Fibroblast of villous mesenchyme (primary cell): ENCODE data around the gene MED19. TPM values are rescaled to one million over a fixed set of nuclear protein-coding genes. Genes with fewer than 3 reads are reported as not detected.
A peak's percentile ranks its signal among the peaks of the same experiment; 100 is the strongest.
"Not testable (repeated sequence)": the region's sequence is repeated elsewhere in the genome, so short reads cannot be mapped to it uniquely, and the experiment has no call there.

Experiments used
- DNase-seq: peaks from one replicate; pipeline ENCODE4 v3.0.0-alpha.2; 2010; ENCODE audit warnings: low read depth
- H3K4me3 ChIP-seq: 2 replicates; pipeline ENCODE4 v1.5.1; 2011; ENCODE audit warnings: low read depth, mild to moderate bottlenecking, low read length
- CTCF ChIP-seq: IDR thresholded peaks from 2 replicates; pipeline ENCODE4 v1.5.1; 2012; ENCODE audit warnings: low read depth, mild to moderate bottlenecking, low read length; ENCODE audit not compliant: insufficient read depth
- total RNA-seq: library from RNA; depleted of rRNA; stranded (reverse); fragments of >200 nt; gene quantifications from 2 replicates; pipeline ENCODE4 v1.2.3, GENCODE V29; 2012

MED19 gene
- total RNA-seq, 1 donor: 11.2 TPM

- no peak for TF ChIP-seq CTCF
- no peak for DNase-seq
- no peak overlapping the region for H3K4me3 ChIP-seq
Measured at GRCh38 chr11:57729479-57729878, 17.5 kb upstream of the MED19 start.

- DNase-seq: no peak
- H3K4me3 ChIP-seq: no peak overlapping the region
- no peak for TF ChIP-seq CTCF
Measured at GRCh38 chr11:57728829-57729228, 16.8 kb upstream of the MED19 start.

GRCh38 chr11:57727185-57727584 is 15.2 kb upstream of the MED19 start:
- no peak for DNase-seq
- H3K4me3 ChIP-seq: no peak overlapping the region
- TF ChIP-seq CTCF: no peak

GRCh38 chr11:57716726-57717125 is 4.7 kb upstream of the MED19 start:
- H3K4me3 ChIP-seq, DNase-seq: not testable (repeated sequence)

GRCh38 chr11:57713835-57714234 is 1.8 kb upstream of the MED19 start:
- H3K4me3 ChIP-seq: peak overlapping the region; percentile 97
- no peak for TF ChIP-seq CTCF
- DNase-seq: no peak

- peak within 1 kb of the TSS; percentile 97 for H3K4me3 ChIP-seq
- DNase-seq: peak; percentile 100
- TF ChIP-seq CTCF: no peak
Measured at GRCh38 chr11:57712256-57713150, 488 bp upstream of the MED19 start, which contains the start of gene TMX2. Gene TMX2, plus strand, starts transcription at chr11:57712593. Its CDS starts 26 bp downstream, at chr11:57712619.

GRCh38 chr11:57709802-57710367 is 2.1 kb downstream of the MED19 start:
- DNase-seq: no peak
- TF ChIP-seq CTCF: no peak
- H3K4me3 ChIP-seq: no peak overlapping the region

GRCh38 chr11:57705432-57705831 is 6.6 kb downstream of the MED19 start:
- H3K4me3 ChIP-seq, DNase-seq: not testable (repeated sequence)
